Measurements from ENCODE around the gene C3orf62. TPM values are rescaled to one million over a fixed set of nuclear protein-coding genes. Genes with fewer than 3 reads are reported as not detected.

Gene C3orf62
- total and polyA plus RNA-seq, 9 of the 15 experiments (the other 6 are each of a cell fraction or from before 2014, with no cell fraction given) = 1.3 to 5.7 (median 3.4) TPM

GRCh38 chr3:49238274-49239127, 38.5 kb downstream of the C3orf62 start (continued):
- TF ChIP-seq ZNF512 (tag; IDR thresholded peaks at IDR 0.05) (no peak), CHD2 (IDR thresholded peaks at IDR 0.05; ENCODE audit: low read depth, low read length) (no peak), SMAD3 (CRISPR knock-in tag; conservative IDR thresholded peaks at IDR 0.05) (peak; percentile 76; the same call in 1 of the 2 replicates), SMARCA4 (IDR thresholded peaks at IDR 0.05) (peak; percentile 95), ZNF785 (CRISPR knock-in tag; IDR thresholded peaks at IDR 0.05) (no peak), NRF1 (conservative IDR thresholded peaks at IDR 0.05 in 1 of 2, IDR thresholded peaks at IDR 0.05 in 1 of 2) (no peak), POLR2H (tag; IDR thresholded peaks at IDR 0.05; ENCODE audit: low read depth) (peak; percentile 58), NBN (IDR thresholded peaks at IDR 0.05; ENCODE audit: low read depth) (peak; percentile 93), TCF7L2 (IDR thresholded peaks at IDR 0.05; ENCODE audit: low read depth, low read length) (no peak), ZNF507 (tag; conservative IDR thresholded peaks at IDR 0.05) (no peak), ELF4 (CRISPR knock-in tag; IDR thresholded peaks at IDR 0.05) (peak; percentile 44; the same call in 1 of the 2 replicates), ZBTB34 (CRISPR knock-in tag; IDR thresholded peaks at IDR 0.05) (no peak), VEZF1 (CRISPR knock-in tag; IDR thresholded peaks at IDR 0.05) (peak; percentile 71), ZBTB43 (CRISPR knock-in tag; IDR thresholded peaks at IDR 0.05) (no peak), RBM34 (IDR thresholded peaks at IDR 0.05; ENCODE audit: borderline replicate concordance, insufficient read depth, low read length) (no peak), TAF7 (tag; IDR thresholded peaks at IDR 0.05) (no peak), ZNF134 (CRISPR knock-in tag; conservative IDR thresholded peaks at IDR 0.05) (no peak), MAFF (IDR thresholded peaks at IDR 0.05; ENCODE audit: low read length) (no peak), CCNT2 (IDR thresholded peaks at IDR 0.05; ENCODE audit: borderline replicate concordance, extremely low read depth, insufficient read length, low read depth, low read length) (peak; percentile 47), MITF (IDR thresholded peaks at IDR 0.05) (peak; percentile 100), ZKSCAN3 (CRISPR knock-in tag; IDR thresholded peaks at IDR 0.05) (no peak), SPI1 (IDR thresholded peaks at IDR 0.05; ENCODE audit: borderline replicate concordance, low read depth, low read length) (0 out of 2 replicates have a peak, but pooled peaks have one; percentile 4)
